ENCODE data around the gene CADPS. TPM values are rescaled to one million over a fixed set of nuclear protein-coding genes. Genes with fewer than 3 reads are reported as not detected.

Gene CADPS
- total RNA-seq, 1 experiment from 2014 or later: not detected

DNA sequence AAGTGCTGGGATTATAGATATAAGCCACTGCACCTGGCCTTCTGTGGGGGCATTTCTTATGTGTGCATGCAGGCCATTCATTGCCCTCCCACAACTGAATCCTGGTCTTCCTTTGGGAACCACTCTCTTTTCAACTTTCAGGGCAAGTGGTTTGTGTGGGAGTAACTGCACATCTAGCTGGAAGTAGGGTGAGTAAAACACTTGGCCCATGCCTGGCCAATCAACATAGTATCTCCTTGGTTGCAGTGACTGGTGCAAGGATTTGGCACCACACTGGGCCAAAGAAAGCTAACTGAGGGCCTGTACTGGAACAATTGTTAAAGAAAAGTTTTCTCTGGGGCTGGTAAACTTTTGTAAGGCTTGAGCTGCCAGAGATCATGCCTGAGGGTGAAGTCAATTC is 312.6 kb downstream of the CADPS start:
- TF ChIP-seq EZH2 (IDR thresholded peaks at IDR 0.05; ENCODE audit: borderline replicate concordance, low read depth, low read length, poor library complexity, severe bottlenecking): no peak
- TF ChIP-seq, protein P1, sequence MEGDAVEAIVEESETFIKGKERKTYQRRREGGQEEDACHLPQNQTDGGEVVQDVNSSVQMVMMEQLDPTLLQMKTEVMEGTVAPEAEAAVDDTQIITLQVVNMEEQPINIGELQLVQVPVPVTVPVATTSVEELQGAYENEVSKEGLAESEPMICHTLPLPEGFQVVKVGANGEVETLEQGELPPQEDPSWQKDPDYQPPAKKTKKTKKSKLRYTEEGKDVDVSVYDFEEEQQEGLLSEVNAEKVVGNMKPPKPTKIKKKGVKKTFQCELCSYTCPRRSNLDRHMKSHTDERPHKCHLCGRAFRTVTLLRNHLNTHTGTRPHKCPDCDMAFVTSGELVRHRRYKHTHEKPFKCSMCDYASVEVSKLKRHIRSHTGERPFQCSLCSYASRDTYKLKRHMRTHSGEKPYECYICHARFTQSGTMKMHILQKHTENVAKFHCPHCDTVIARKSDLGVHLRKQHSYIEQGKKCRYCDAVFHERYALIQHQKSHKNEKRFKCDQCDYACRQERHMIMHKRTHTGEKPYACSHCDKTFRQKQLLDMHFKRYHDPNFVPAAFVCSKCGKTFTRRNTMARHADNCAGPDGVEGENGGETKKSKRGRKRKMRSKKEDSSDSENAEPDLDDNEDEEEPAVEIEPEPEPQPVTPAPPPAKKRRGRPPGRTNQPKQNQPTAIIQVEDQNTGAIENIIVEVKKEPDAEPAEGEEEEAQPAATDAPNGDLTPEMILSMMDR (conservative IDR thresholded peaks at IDR 0.05; ENCODE audit: low read depth, low read length): no peak
- H3K36me3 ChIP-seq (ENCODE audit: insufficient read depth, low read length, poor library complexity, severe bottlenecking): no peaks in the 10 kb centered on the region
- no peak overlapping the region for H3K4me3 ChIP-seq (ENCODE audit: low read depth, low read length, poor library complexity, severe bottlenecking)
- POLR2A ChIA-PET (ENCODE audit: low non-redundant PET): no interaction called here
- peaks cover 6% of the 10 kb centered on the region for H3K27me3 ChIP-seq (replicated peaks; ENCODE audit: insufficient read depth, low read depth, low read length, poor library complexity)
- no peak overlapping the region for H3K27ac ChIP-seq (ENCODE audit: low read depth, low read length, poor library complexity, severe bottlenecking)
- DNase-seq (ENCODE audit: low spot score): no peak
- intact Hi-C loops (cut with micrococcal nuclease; ENCODE audit: unreplicated experiment): no loop called here
- H3K4me1 ChIP-seq (ENCODE audit: insufficient read depth, low read length, poor library complexity, severe bottlenecking): no peaks in the 10 kb centered on the region
- H3K9me3 ChIP-seq (ENCODE audit: low read depth, low read length, poor library complexity, severe bottlenecking): no peaks in the 10 kb centered on the region
- BruUV-seq (replicated peaks): no TSS peak
- CTCF ChIA-PET: no interaction called here

DNA sequence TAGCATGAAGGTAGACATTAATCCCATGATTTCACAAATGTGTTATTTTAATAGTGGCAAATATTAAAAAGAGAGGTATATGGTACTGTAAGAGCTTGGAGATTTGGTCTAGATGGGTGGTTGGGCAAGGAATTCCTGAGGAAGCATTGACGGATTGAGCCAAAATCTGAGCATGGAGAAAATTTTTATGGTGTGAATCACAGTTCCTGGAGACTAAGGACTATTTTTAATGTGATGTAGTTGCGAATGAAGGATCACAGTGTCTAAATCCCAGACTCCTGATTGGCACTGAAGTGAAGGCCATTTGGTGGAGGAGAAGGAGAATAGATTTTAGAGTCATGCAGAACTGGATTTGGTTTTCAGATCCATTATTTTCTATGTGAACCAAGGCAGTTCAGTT is 313.2 kb downstream of the CADPS start:
- H3K27me3 ChIP-seq (replicated peaks; ENCODE audit: insufficient read depth, low read depth, low read length, poor library complexity): peaks cover 6% of the 10 kb centered on the region
- no peaks in the 10 kb centered on the region for H3K4me1 ChIP-seq (ENCODE audit: insufficient read depth, low read length, poor library complexity, severe bottlenecking)
- intact Hi-C loops (cut with micrococcal nuclease; ENCODE audit: unreplicated experiment): no loop called here
- no peaks in the 10 kb centered on the region for H3K9me3 ChIP-seq (ENCODE audit: low read depth, low read length, poor library complexity, severe bottlenecking)
- POLR2A ChIA-PET (ENCODE audit: low non-redundant PET): no interaction called here
- no peak overlapping the region for H3K27ac ChIP-seq (ENCODE audit: low read depth, low read length, poor library complexity, severe bottlenecking)
- H3K36me3 ChIP-seq (ENCODE audit: insufficient read depth, low read length, poor library complexity, severe bottlenecking): no peaks in the 10 kb centered on the region
- no peak overlapping the region for H3K4me3 ChIP-seq (ENCODE audit: low read depth, low read length, poor library complexity, severe bottlenecking)
- TF ChIP-seq EZH2 (IDR thresholded peaks at IDR 0.05; ENCODE audit: borderline replicate concordance, low read depth, low read length, poor library complexity, severe bottlenecking): no peak
- TF ChIP-seq, protein P1 (conservative IDR thresholded peaks at IDR 0.05; ENCODE audit: low read depth, low read length): no peak
- CTCF ChIA-PET: no interaction called here
- BruUV-seq (replicated peaks): no TSS peak
- no peak for DNase-seq (ENCODE audit: low spot score)

DNA sequence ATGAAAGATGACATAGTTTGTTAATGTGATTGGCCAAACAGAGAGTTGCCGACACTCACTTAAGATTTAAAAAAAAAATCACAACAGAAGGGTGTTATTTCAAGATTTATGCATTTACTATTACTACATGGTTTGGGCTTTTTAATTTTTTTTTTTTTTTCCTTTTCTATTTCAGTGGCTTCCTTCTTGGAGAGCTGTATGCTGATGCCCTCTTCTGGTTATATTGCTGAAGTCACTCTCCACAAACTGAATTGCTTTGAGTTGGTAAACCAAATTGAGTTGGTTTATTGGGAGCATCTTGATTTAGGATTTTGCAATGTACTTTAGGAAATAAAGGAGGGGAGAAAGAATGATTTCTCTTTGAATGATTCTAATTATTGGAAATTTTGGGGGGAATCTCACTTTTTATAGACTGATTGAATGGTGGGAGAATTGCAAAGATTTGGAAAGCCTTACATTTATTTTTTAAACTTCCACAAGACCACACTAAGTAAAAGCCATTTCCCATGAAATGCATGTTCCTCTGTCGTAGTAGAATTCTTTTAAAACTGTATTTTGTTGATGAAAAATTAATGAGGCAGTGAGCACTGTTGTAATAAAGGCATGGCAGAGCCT is 315.3 kb downstream of the CADPS start:
- Histone ChIP-seq H3K9me3 (ENCODE audit: low read depth, low read length, poor library complexity, severe bottlenecking) (no peaks in the 10 kb centered on the region), H3K36me3 (ENCODE audit: insufficient read depth, low read length, poor library complexity, severe bottlenecking) (no peaks in the 10 kb centered on the region), H3K4me3 (ENCODE audit: low read depth, low read length, poor library complexity, severe bottlenecking) (no peak overlapping the region), H3K4me1 (ENCODE audit: insufficient read depth, low read length, poor library complexity, severe bottlenecking) (no peaks in the 10 kb centered on the region), H3K27ac (ENCODE audit: low read depth, low read length, poor library complexity, severe bottlenecking) (no peak overlapping the region), H3K27me3 (replicated peaks; ENCODE audit: insufficient read depth, low read depth, low read length, poor library complexity) (no peaks in the 10 kb centered on the region)
- no TSS peak for BruUV-seq (replicated peaks)
- DNase-seq (ENCODE audit: low spot score): no peak
- intact Hi-C loops (cut with micrococcal nuclease; ENCODE audit: unreplicated experiment): loop anchor here (2.0 to 5.0 kb wide), 2 partner anchors 228 to 359 kb away; no protein-coding TSS in a partner anchor
- POLR2A ChIA-PET (ENCODE audit: low non-redundant PET): no interaction called here
- CTCF ChIA-PET: interaction anchor here (0.6 kb wide), 1 partner anchor 1285 kb away, joined by 3 read pairs; no protein-coding TSS in a partner anchor
- TF ChIP-seq EZH2 (IDR thresholded peaks at IDR 0.05; ENCODE audit: borderline replicate concordance, low read depth, low read length, poor library complexity, severe bottlenecking): no peak
- TF ChIP-seq, protein P1 (conservative IDR thresholded peaks at IDR 0.05; ENCODE audit: low read depth, low read length): peak; percentile 37

All from A673 (cell line).